DOHH2 (cell line): ENCODE results near the gene NSDHL.

Experiments
- CTCF ChIP-seq: fragments of 200-600 bp; sonication (generic); IDR thresholded peaks from one replicate; pipeline ENCODE4 v1.5.1; 2014; ENCODE audit warnings: antibody characterized with exemption, mild to moderate bottlenecking, low read depth, low read length; ENCODE audit not compliant: poor library complexity, severe bottlenecking
- EZH2phosphoT487 ChIP-seq: fragments of 200-600 bp; sonication (generic); IDR thresholded peaks from 2 replicates; pipeline ENCODE4 v1.6.1; 2017; ENCODE audit warnings: borderline replicate concordance, mild to moderate bottlenecking, antibody characterized with exemption, low read length, moderate library complexity, mixed read lengths

- no peak for TF ChIP-seq CTCF
- no peak for TF ChIP-seq EZH2phosphoT487
Observed at GRCh38 chrX:152895724-152896420, 65.0 kb downstream of the NSDHL start.
